NB4 (cell line): ENCODE results near the gene SIRT7.

Source experiments
- POLR2A ChIP-seq: IDR thresholded peaks from 2 replicates; pipeline ENCODE4 v1.6.1; 2011; ENCODE audit warnings: mild to moderate bottlenecking; ENCODE audit not compliant: insufficient read length; ENCODE audit errors: extremely low read depth
- TF ChIP-seq, protein P1 (sequence below): IDR thresholded peaks from one replicate; pipeline ENCODE4 v1.5.1; 2012; ENCODE audit warnings: low read depth, low read length
- TF ChIP-seq, protein P2 (sequence below): IDR thresholded peaks from 2 replicates; pipeline ENCODE4 v1.6.1; 2011; ENCODE audit warnings: low read depth, low read length

DNA sequence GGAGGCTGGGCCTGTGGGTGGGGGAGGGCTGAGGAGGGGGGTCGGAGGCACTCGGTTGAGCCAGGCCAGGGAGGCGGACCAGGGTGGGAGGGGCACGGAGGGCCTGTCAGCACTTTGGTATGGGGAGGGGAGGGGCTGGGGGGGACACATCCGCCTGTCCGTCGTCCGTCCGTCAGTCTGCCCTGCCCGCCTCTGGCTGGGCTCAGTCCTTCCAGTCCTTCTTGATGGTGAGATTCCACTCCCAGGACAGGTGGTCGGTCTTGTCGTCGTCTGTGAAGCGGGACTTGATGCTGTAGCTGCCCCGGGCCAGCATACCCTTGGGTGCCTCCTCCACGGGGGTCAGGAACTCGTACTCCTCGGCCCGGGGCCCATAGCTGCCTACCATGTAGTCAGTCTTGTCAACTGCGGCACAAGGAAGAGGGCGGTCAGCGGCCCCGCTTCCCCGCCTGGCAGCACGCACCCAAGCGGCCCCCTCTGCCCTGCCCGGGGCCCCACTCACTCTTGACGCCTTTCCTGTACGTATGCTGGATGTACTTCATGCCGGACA, 49.2 kb downstream of the SIRT7 start:
- TF ChIP-seq, protein P1, sequence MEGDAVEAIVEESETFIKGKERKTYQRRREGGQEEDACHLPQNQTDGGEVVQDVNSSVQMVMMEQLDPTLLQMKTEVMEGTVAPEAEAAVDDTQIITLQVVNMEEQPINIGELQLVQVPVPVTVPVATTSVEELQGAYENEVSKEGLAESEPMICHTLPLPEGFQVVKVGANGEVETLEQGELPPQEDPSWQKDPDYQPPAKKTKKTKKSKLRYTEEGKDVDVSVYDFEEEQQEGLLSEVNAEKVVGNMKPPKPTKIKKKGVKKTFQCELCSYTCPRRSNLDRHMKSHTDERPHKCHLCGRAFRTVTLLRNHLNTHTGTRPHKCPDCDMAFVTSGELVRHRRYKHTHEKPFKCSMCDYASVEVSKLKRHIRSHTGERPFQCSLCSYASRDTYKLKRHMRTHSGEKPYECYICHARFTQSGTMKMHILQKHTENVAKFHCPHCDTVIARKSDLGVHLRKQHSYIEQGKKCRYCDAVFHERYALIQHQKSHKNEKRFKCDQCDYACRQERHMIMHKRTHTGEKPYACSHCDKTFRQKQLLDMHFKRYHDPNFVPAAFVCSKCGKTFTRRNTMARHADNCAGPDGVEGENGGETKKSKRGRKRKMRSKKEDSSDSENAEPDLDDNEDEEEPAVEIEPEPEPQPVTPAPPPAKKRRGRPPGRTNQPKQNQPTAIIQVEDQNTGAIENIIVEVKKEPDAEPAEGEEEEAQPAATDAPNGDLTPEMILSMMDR, result no peak
- TF ChIP-seq POLR2A, result no peak
- TF ChIP-seq, protein P2, sequence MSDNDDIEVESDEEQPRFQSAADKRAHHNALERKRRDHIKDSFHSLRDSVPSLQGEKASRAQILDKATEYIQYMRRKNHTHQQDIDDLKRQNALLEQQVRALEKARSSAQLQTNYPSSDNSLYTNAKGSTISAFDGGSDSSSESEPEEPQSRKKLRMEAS, result no peak
